ENCODE data around the gene TMEM52B.
"Not testable (repeated sequence)": the region's sequence is repeated elsewhere in the genome, so short reads cannot be mapped to it uniquely, and the experiment has no call there.

Gene TMEM52B

DNA sequence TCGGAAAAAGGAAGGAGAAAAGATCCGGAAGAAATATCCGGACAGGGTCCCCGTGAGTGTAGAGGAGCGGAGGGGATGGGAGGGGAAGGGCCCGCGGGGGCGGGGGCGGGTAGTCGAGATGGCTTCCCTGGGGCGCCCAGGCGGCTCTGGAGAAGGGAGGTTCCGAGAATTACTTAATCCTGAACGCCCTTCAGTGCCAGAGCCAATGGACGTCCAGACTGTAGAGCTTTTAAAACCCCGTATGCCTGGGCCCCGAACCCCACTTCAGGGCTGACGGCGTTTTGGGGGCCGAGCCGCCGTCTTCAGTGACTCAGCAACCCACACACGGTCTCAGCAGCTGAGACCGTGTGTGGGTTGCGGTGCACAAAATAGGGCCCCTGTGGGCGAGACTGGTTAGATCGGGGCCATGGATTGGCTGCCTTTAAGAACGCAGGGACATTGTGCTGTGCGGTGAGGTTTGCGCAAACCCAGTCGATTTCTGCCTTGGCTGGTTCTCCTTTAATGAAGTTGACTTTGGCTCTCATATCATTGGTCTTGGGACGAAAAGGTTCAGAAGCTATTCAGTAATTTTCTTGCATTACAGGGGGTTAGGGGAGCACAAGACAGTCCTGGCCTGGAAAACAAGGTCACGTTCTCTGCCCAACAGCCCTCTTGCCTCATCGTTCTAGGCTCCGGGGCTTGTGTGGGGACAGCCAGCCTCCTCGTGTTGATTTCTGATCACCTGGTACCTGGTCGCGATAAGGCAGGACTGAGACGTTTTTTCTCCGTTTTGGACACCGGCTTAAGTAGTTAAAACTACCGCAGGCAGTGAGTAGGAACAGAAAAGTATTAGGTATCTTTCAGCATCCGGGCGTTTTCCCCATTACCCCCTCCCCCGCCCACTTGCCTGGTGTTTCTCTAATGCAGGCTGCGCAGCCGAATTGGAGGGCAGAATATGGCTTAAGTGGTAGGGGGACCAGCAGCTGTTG, 34.6 kb downstream of the TMEM52B start:
- Mint-ChIP-seq H3K4me1 (peaks cover 35% of the 10 kb centered on the region), H3K27ac (peak overlapping the region; percentile 99), H3K36me3 (peaks cover 65% of the 10 kb centered on the region), H3K9me3 (no peaks in the 10 kb centered on the region), H3K4me3 (peak overlapping the region; percentile 92)
- peak; percentile 81 for ATAC-seq
- DNase-seq (ENCODE audit: low spot score in 2 of 2), result peak; percentile 66 to 87

DNA sequence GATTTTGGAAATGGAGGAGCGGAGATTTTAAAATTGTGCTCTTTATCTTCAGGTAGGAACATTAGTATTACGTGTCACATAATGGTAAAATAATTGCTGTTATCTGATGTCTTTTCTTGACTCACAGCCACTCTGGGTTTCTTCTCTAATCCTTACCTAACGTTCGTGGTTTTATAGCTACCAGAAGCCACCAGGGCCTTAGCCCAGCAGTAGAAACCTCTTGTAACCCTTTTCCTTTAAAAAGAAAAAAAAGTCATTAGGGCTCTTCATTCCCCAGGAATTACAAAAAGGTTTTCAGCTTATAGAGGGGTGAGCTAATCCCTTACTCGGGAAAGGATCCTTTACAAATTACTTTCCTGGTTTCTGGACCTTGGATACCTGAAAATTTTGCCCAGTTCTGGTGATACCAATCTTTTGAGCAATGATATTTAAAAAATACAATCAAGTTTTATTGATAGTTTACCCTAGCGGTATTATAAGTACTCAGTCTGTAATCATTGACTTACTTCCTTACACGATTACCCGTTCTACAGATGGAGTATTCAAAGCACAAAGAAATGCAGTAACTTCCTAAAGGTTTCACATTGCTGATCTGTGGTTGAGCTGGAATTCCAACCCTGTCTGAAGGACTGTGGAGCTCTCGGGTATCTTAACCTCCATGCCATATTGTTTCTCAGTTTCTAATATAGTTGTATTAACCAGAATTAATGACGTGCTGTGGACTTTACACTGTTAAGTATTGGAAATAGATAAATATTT, 35.5 kb downstream of the TMEM52B start:
- ATAC-seq, result no peak
- peaks cover 35% of the 10 kb centered on the region for H3K4me1 Mint-ChIP-seq

DNA sequence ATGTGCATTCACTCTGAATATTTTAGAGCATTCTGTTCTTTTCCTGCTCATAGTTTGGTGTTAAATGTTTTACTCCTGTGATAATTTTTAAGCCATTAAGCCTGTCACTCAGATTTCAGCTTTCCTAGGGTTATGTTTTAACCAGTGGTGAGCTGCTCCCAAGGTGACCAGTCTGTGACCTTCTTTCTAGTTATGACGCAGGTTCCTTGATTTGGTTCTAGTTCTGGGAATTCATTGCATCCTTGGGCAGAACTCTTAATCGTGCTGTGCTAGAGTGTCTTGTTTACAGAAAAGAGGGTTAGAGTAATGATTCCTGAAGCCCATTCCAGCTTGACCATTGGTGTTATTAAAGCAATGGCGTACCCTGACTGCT, 36.0 kb downstream of the TMEM52B start:
- peak overlapping the region; percentile 92 for H3K4me3 Mint-ChIP-seq
- H3K27ac Mint-ChIP-seq, result peak overlapping the region; percentile 99
- no peaks in the 10 kb centered on the region for H3K9me3 Mint-ChIP-seq
- H3K36me3 Mint-ChIP-seq, result peaks cover 79% of the 10 kb centered on the region
- peaks cover 35% of the 10 kb centered on the region for H3K4me1 Mint-ChIP-seq
- no peak for ATAC-seq
- DNase-seq (ENCODE audit: low spot score in 2 of 2), result no peak

More for the DNA sequence above, 35.5 kb downstream of the TMEM52B start:
- Mint-ChIP-seq H3K4me3 (peak overlapping the region; percentile 92), H3K36me3 (peaks cover 73% of the 10 kb centered on the region), H3K27ac (peak overlapping the region; percentile 99), H3K9me3 (no peaks in the 10 kb centered on the region)
- no peak for DNase-seq (ENCODE audit: low spot score in 2 of 2)

DNA sequence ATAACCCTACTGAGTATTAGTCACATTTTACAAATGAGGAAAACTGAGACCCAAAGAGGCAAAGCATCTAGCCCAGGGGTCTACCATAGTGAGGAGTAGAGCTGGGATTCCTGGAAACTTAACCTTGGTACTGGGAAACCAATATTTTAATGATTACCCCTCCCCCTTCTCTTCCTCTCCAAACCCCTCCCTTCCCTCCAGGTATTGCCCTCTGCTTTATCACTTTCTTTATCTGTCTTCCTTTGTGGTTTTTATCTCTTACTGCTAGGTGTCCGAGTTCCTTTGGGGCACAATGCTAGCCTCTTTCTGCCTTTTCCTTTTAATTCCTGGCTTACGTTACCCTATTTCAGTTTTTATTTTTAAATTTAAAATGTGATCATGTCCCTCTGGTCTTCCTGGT, 36.6 kb downstream of the TMEM52B start:
- Mint-ChIP-seq H3K36me3 (peaks cover 84% of the 10 kb centered on the region), H3K4me1 (peaks cover 35% of the 10 kb centered on the region), H3K4me3 (peak overlapping the region; percentile 92), H3K27ac (peak overlapping the region; percentile 99), H3K9me3 (no peaks in the 10 kb centered on the region)
- no peak for ATAC-seq
- DNase-seq (ENCODE audit: low spot score in 2 of 2), result no peak

DNA sequence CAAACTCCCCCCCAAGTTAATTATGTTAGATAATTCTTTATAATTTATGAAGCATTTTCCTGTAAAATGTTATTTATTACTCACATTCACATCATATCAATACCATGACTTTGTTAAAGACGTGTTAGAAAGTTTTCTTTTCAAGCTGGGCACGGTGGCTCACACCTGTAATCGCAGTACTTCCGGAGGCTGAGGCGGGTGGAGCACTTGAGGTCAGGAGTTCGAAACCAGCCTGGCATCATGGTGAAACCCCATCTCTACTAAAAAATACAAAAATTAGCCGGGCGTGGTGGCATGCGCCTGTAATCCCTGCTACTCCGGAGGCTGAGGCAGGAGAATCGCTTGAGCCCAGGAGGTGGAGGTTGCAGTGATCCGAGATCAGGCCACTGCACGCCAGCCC, 37.1 kb downstream of the TMEM52B start:
- H3K36me3 Mint-ChIP-seq, result peaks cover 90% of the 10 kb centered on the region
- H3K27ac Mint-ChIP-seq, result peak overlapping the region; percentile 99
- peak; percentile 11 to 76 for DNase-seq (ENCODE audit: low spot score in 2 of 2)
- not testable (repeated sequence) for H3K9me3 Mint-ChIP-seq, ATAC-seq
- peaks cover 35% of the 10 kb centered on the region for H3K4me1 Mint-ChIP-seq
- H3K4me3 Mint-ChIP-seq, result peak overlapping the region; percentile 92

DNA sequence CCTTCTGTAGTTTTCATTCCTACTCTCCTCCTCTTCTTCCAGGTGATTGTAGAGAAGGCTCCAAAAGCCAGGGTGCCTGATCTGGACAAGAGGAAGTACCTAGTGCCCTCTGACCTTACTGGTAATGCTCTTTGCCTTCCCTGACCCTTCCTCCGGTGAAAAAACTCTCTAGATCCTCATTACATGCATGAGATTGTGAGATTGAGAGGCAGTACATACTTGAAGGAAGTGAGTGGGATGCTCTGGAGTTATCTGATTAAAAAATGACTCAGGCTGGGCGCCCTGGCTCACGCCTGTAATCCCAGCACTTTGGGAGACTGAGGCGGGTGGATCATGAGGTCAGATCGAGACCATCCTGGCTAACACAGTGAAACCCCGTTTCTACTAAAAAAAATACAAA, 39.2 kb downstream of the TMEM52B start:
- no peak overlapping the region for H3K4me3 Mint-ChIP-seq
- DNase-seq (ENCODE audit: low spot score in 2 of 2) (no peak), ATAC-seq (no peak)
- H3K9me3 Mint-ChIP-seq, result no peaks in the 10 kb centered on the region
- H3K36me3 Mint-ChIP-seq, result peaks cover 97% of the 10 kb centered on the region
- H3K4me1 Mint-ChIP-seq, result peaks cover 21% of the 10 kb centered on the region
- H3K27ac Mint-ChIP-seq, result no peak overlapping the region

DNA sequence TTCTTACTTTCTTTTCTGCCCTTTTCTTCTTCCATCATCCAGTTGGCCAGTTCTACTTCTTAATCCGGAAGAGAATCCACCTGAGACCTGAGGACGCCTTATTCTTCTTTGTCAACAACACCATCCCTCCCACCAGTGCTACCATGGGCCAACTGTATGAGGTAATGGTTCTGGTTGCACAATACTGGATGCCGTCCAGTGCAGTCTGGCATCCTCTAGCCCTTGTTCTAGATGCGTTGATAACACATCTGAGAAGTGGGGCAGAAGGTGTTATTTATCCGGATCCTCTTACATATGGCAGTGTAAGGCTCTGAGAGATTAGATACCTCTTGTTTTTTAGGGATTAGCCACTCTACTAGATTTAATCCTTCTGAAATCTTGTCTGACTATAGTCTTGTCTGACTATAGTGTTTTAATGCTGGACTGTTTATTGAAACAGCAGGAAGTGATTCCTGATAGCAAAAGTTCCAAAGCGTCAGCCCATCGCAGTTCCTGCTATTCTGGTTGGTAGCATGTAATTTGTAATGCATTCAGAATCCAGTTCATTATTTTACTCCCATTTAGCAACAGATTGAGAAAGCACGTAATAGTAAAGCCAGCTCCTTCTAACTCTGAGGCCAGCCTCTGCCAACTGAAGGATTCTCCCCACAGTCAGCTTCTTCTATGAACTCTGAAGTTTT, 41.7 kb downstream of the TMEM52B start:
- H3K4me1 Mint-ChIP-seq, result peaks cover 4% of the 10 kb centered on the region
- H3K9me3 Mint-ChIP-seq, result no peaks in the 10 kb centered on the region
- no peak overlapping the region for H3K4me3 Mint-ChIP-seq
- ATAC-seq (no peak), DNase-seq (ENCODE audit: low spot score in 2 of 2) (no peak)
- no peak overlapping the region for H3K27ac Mint-ChIP-seq
- peaks cover 90% of the 10 kb centered on the region for H3K36me3 Mint-ChIP-seq

DNA sequence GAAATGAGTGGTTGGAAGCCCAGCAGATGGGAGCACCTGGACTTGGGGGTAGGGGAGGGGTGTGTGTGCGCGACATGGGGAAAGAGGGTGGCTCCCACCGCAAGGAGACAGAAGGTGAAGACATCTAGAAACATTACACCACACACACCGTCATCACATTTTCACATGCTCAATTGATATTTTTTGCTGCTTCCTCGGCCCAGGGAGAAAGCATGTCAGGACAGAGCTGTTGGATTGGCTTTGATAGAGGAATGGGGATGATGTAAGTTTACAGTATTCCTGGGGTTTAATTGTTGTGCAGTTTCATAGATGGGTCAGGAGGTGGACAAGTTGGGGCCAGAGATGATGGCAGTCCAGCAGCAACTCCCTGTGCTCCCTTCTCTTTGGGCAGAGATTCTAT, 43.0 kb downstream of the TMEM52B start:
- Mint-ChIP-seq H3K36me3 (peaks cover 79% of the 10 kb centered on the region), H3K9me3 (no peaks in the 10 kb centered on the region), H3K4me3 (no peak overlapping the region), H3K4me1 (no peaks in the 10 kb centered on the region), H3K27ac (no peak overlapping the region)
- no peak for DNase-seq (ENCODE audit: low spot score in 2 of 2)
- ATAC-seq, result no peak

DNA sequence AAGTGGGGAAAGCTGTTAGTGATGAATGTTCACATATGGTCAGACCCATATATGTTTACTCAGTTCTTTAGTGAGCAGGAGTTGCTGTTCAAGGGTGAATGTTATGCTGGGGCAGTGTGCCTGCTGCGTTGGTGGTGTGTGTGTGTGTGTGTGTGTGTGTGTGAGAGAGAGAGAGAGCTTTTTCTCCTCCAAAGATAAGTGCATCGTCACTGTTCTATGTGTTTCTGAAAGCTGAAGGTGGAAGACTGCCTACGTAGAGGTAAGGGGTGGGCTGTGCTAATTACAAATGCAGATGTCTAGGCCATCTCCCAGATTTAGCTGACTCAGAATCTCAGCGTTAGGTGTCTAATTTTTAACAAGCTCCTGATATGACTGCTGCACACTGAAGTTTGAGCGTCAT, 44.4 kb downstream of the TMEM52B start:
- ATAC-seq, result no peak
- no peak for DNase-seq (ENCODE audit: low spot score in 2 of 2)
- no peaks in the 10 kb centered on the region for H3K9me3 Mint-ChIP-seq
- no peak overlapping the region for H3K4me3 Mint-ChIP-seq
- peaks cover 66% of the 10 kb centered on the region for H3K36me3 Mint-ChIP-seq
- no peak overlapping the region for H3K27ac Mint-ChIP-seq
- peaks cover 10% of the 10 kb centered on the region for H3K4me1 Mint-ChIP-seq

DNA sequence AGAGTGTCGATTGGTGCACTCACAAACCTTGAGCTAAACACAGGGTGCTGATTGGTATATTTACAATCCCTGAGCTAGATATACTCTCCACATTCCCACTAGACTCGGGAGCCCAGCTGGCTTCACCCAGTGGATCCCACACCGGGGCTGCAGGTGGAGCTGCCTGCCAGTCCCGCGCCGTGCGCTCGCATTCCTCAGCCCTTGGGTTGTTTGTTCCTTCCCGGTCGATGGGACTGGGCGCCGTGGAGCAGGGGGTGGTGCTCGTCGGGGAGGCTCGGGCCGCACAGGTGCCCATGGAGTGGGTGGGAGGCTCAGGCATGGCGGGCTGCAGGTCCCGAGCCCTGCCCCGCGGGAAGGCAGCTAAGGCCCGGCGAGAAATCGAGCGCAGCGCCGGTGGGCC, 46.6 kb downstream of the TMEM52B start:
- Mint-ChIP-seq H3K4me1 (peaks cover 12% of the 10 kb centered on the region), H3K36me3 (peaks cover 44% of the 10 kb centered on the region)
- not testable (repeated sequence) for H3K27ac Mint-ChIP-seq; ATAC-seq; H3K9me3 Mint-ChIP-seq; DNase-seq (ENCODE audit: low spot score in 2 of 2); H3K4me3 Mint-ChIP-seq

DNA sequence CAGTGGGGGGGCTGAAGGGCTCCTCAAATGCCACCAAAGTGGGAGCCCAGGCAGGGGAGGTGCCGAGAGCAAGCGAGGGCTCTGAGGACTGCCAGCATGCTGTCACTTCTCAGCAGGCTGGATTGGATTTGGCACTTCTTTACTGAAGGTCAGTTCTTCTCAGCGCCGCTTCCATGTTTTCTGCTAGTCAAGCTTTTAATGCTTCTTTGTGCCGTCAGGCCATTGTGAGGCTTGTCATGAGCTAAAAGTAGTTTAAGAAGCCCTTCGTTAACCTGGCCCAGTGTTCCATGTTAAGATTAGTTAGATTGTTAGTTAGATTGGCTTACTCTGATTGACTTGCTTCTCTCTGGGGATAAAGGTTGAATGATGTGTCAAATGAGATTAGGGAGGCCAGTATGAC, 47.3 kb downstream of the TMEM52B start:
- peaks cover 12% of the 10 kb centered on the region for H3K4me1 Mint-ChIP-seq
- no peak for ATAC-seq
- DNase-seq (ENCODE audit: low spot score in 2 of 2), result no peak
- H3K27ac Mint-ChIP-seq, result no peak overlapping the region
- H3K4me3 Mint-ChIP-seq, result no peak overlapping the region
- no peaks in the 10 kb centered on the region for H3K9me3 Mint-ChIP-seq
- H3K36me3 Mint-ChIP-seq, result peaks cover 37% of the 10 kb centered on the region

DNA sequence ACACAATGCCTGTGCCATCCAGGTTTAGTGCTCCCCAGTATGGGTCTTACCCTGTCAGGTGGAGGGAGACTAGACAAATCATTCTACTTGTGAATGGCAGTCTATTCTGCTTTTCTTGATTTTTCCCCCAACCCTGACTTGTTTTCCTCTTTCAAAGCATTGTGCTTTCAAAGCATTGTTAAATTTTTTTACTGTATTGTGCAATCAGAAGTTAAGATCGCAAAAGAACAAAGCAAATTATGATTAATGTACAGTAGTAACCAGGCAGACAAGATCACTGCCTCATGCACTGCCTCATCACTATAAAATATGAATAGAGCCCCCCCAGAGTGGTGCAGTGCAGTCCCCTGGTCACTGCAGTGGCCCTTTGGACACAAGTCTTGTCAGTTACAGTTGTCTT, 47.9 kb downstream of the TMEM52B start:
- H3K4me1 Mint-ChIP-seq, result peaks cover 12% of the 10 kb centered on the region
- H3K4me3 Mint-ChIP-seq, result no peak overlapping the region
- no peaks in the 10 kb centered on the region for H3K9me3 Mint-ChIP-seq
- ATAC-seq (no peak), DNase-seq (ENCODE audit: low spot score in 2 of 2) (no peak)
- H3K36me3 Mint-ChIP-seq, result peaks cover 31% of the 10 kb centered on the region
- H3K27ac Mint-ChIP-seq, result no peak overlapping the region

DNA sequence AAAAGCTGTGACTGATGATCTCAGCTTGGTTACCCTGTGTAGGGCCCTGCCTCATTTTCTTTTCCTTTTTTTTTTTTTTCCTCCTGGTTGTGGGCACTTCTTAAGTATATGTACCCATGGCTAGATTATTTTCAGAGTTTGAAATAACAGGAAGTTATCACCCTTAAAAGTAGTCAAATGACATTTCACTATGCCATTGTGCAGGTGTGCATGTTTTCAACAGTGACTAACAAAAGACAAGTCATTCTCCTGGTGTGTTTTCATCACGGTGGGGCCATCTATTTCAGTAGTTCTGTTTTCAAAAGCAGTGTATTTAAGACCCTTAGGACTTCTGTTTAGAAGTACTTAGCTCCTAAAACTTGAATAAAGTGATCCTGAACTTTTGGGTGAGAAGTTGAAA, 48.8 kb downstream of the TMEM52B start:
- Mint-ChIP-seq H3K4me3 (no peak overlapping the region), H3K27ac (peak overlapping the region; percentile 46), H3K9me3 (no peaks in the 10 kb centered on the region), H3K4me1 (peaks cover 12% of the 10 kb centered on the region), H3K36me3 (peaks cover 22% of the 10 kb centered on the region)
- DNase-seq (ENCODE audit: low spot score in 2 of 2), result no peak
- peak; percentile 83 for ATAC-seq

DNA sequence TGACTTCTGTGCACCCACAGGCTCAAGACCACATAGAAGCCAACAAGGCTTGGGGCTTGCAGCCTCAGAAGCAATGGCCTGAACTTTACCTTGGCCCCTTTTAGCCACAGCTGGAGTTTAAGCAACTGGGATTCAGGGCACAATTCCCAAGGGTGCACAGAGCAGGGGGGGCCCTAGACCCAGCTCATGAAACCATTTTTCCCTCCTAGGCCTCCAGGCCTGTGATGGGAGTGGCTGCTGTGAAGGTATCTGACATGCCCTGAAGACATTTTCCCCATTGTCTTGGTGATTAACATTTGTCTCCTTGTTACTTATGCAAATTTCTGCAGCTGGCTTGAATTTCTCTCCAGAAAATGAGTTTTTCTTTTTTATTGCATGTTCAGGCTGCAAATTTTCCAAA, 55.7 kb downstream of the TMEM52B start:
- no peak overlapping the region for H3K27ac Mint-ChIP-seq

More for the DNA sequence above, 55.7 kb downstream of the TMEM52B start:
- ATAC-seq (no peak), DNase-seq (ENCODE audit: low spot score in 2 of 2) (no peak)
- Mint-ChIP-seq H3K9me3 (peaks cover 6% of the 10 kb centered on the region), H3K36me3 (no peaks in the 10 kb centered on the region), H3K4me1 (peaks cover 18% of the 10 kb centered on the region), H3K4me3 (no peak overlapping the region)

All from stimulated activated effector memory CD8-positive, alpha-beta T cell treated with anti-CD3 and anti-CD28 coated beads, Interleukin-12 subunit alpha, Interleukin-12 subunit beta, amount 100 ng/mL, for 72 hours (primary cell).